HCEC 1CT (cell line): ENCODE measurements around the gene MAEA.
"Not testable (repeated sequence)": the region's sequence is repeated elsewhere in the genome, so short reads cannot be mapped to it uniquely, and the experiment has no call there.

Experiments used
- DNase-seq: peaks from one replicate; pipeline ENCODE4 v3.0.0-alpha.2; 2017

MAEA gene

GRCh38 chr4:1370321-1371124 is 80.8 kb downstream of the MAEA start:
- no peak for DNase-seq

GRCh38 chr4:1371176-1372165 is 81.8 kb downstream of the MAEA start:
- no peak for DNase-seq

GRCh38 chr4:1372576-1372975 is 82.9 kb downstream of the MAEA start:
- DNase-seq: not testable (repeated sequence)

- no peak for DNase-seq
Measured at GRCh38 chr4:1373892-1374705, 84.4 kb downstream of the MAEA start.

- no peak for DNase-seq
Measured at GRCh38 chr4:1374706-1375045, 85.0 kb downstream of the MAEA start.

- DNase-seq: no peak
Measured at GRCh38 chr4:1375051-1375721, 85.5 kb downstream of the MAEA start.

GRCh38 chr4:1375761-1376322 is 86.2 kb downstream of the MAEA start:
- no peak for DNase-seq

- no peak for DNase-seq
Measured at GRCh38 chr4:1376391-1376840, 86.7 kb downstream of the MAEA start.

GRCh38 chr4:1376841-1377605 is 87.3 kb downstream of the MAEA start:
- DNase-seq: no peak

GRCh38 chr4:1377606-1378261 is 88.0 kb downstream of the MAEA start:
- DNase-seq: no peak

GRCh38 chr4:1378559-1379231 is 89.0 kb downstream of the MAEA start:
- no peak for DNase-seq

GRCh38 chr4:1379351-1379781 is 89.7 kb downstream of the MAEA start:
- DNase-seq: no peak

GRCh38 chr4:1379801-1380331 is 90.2 kb downstream of the MAEA start:
- no peak for DNase-seq

GRCh38 chr4:1380368-1381151 is 90.9 kb downstream of the MAEA start:
- DNase-seq: no peak

- no peak for DNase-seq
Measured at GRCh38 chr4:1381181-1381621, 91.5 kb downstream of the MAEA start.

- no peak for DNase-seq
Measured at GRCh38 chr4:1381944-1382541, 92.4 kb downstream of the MAEA start.

GRCh38 chr4:1382776-1383727 is 93.4 kb downstream of the MAEA start:
- no peak for DNase-seq
